HG03103 (cell line): ENCODE measurements around the gene FXYD6.

Source experiments
- ATAC-seq: cut with Tn5 transposase; IDR thresholded peaks from one replicate; pipeline ENCODE4 v1.9.1; 2021; ENCODE audit warnings: low read depth; ENCODE audit not compliant: unreplicated experiment

FXYD6 gene

DNA sequence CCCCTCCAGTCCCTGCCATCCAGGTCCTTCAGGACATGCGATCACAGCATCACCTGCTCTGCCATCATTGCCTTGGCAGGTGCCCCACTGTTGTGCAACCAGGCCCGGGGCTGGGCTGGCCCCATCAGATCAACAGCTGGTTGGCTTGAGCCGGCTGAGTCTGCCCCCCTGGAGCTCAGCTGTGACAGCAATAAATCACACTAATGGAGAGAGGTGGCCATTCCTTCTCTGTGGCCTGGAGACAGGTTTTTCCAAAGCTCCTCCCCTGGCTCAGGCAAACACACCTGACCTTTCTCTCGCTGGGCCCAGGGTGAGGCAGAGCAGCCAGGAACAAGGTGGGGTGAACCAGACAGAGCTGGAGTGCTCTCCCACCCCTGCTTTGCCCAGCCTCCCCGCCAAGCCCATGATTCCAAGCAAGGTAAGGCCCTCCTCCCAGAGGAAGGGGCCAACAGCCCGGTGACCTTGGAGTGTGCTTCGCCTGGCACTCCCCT is 43.0 kb downstream of the FXYD6 start:
- ATAC-seq, result no peak

DNA sequence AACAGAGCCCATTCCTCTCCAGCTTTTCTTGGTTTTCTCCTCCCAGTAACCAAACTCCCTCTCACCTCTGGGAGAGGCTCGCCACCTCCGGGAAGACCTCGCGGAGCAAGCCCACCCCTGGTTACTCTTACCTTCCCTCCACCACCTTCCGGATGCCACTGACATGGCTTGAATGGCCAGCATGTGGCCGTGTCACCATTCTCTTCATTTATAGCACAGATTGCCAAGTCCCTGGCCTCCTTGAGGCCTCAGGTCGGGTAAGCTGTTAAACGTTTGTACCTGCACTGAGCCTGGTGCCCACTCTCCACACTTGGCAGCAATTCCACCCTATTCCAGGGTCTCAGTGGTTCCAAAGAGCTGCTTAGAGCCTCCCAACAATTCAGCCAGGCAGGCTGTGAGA is 43.9 kb downstream of the FXYD6 start:
- ATAC-seq, result no peak

DNA sequence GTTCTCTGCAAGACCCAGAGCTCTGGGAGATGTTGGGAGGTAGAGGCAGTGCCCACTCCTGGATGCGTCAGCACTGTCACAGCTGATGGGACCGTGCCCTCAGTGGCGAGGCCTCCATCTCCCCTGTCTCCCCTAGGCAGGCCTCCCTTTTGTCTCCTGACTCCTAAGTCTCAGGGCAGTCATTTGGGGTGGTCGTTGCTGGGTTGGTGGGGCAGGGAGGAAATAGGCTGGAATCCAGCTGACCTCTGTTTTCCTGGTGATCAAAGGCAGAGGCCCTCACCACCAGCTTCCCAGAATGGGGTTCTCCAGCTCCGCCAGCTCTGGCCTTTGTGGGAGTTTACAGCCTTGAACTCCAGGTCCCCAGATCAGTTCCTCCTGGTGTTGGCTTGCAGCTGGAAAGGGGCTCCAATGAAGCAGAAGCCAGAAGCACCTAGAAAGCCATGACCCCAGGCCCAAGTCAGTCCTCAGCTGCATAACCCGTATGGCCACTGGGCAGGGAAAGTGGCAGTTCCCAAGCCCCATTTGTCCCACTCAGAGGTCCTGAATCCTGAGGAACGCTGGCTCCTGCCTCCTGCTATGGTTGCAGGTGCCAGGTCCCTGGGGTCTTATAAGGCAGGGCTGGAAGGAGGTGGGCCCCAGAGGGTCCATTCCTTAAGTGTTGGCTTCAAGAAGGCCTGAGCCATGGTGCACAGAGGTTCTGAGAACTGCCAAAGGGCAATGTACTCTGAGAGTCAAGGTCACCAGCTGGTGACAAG is 44.6 kb downstream of the FXYD6 start:
- no peak for ATAC-seq

DNA sequence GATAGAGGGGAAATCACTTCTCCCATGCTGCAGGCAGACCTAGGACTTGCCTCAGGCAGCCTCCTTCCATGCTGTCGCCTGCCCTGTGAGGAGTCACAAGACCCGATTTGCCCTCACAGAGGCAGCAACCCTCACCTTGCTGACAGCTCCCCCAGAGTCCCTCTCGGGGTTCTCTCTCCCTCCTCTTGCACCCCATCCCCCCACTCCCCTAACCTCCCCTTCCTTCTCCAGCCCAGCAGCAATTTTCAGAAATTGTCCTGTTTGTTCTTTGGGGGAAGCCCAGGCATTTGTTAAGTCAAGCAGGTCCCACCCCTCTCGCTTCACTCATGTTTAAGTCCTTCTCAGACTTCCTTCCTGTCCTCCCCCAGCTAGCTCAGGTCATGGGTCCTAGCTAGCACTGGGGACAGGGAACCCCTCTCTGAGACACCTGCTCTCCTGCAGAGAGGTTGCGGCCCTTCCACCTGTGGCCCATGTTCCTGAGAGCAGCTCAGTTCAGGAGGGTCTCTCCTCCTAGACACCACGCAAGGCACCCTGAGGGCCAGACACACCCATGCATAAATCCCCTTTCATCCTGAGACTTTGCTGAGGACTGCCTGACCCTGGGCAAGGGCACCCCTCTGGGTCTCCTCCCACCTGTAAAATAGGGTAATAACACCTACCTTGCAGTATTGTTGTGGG is 45.6 kb downstream of the FXYD6 start:
- ATAC-seq, result no peak

DNA sequence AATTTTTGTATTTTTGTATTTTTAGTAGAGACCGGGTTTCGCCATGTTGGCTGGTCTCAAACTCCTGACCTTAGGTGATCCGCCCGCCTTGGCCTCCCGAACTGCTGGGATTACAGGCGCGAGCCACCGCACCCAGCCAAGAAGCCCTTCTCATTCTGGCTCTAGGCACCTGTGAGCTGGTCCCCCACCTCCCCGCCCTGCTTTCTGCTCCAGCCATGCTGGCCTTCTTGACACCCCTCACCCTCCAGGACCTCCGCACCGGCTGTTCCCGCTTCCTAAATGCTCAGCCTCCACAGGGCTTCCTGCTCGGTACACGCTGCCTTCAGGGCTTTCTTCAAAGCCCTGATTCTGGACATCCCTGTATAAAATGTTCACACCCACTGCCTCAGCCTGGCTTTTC is 46.4 kb downstream of the FXYD6 start:
- ATAC-seq, result no peak

DNA sequence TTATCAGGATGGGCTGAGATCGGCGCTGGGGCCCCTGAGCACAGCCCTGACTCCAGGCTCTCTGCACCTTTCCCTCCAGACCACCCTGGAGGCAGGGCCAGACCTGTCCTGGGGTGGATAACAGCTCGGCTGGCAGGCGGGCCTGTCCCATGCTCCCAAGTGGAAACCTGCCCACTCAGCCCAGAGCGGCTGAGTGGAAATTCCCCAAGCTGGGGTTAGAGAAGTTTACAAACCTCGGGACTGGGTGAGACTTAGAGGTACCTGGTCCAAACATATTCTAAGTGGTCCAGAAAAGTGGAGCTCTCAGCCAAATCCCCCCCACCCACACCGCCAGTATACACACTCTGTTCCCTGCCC is 47.1 kb downstream of the FXYD6 start:
- ATAC-seq, result no peak

DNA sequence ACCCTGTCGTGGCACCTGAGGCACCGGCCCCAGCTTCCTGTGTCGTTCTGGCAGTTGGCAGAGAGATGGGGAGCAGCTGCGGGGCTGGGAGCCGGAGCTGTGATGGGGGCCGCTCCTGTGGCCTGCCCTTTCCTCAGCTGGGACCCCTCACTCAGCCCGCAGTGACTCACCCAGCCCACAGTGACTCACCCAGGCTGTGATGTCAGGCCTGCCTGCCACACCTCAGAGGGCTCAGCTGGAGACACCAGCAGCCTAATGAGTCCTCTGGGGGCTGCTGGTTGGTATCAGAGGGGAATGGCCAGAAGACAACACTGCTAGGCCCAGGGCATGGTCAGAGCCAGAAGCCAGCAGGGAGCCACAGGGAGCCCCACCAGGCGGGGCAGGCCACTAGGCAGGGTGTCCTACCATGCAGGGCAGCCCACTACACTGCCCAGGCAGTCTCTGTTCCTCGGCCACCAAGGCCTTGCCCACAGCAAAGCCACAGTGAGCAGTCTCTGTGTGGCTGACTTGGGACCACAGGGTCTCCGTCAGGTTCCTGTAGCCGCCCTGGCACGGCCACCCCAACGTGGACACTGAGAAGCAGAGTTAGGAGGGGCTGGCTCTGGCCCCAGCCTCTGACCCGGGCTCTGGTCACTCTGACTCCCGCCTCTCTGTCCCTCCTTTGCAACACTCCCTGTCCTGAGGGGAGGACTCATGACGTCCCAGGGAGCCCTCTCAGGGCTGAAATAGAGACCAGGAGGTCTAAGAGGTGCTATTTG is 47.7 kb downstream of the FXYD6 start:
- no peak for ATAC-seq

DNA sequence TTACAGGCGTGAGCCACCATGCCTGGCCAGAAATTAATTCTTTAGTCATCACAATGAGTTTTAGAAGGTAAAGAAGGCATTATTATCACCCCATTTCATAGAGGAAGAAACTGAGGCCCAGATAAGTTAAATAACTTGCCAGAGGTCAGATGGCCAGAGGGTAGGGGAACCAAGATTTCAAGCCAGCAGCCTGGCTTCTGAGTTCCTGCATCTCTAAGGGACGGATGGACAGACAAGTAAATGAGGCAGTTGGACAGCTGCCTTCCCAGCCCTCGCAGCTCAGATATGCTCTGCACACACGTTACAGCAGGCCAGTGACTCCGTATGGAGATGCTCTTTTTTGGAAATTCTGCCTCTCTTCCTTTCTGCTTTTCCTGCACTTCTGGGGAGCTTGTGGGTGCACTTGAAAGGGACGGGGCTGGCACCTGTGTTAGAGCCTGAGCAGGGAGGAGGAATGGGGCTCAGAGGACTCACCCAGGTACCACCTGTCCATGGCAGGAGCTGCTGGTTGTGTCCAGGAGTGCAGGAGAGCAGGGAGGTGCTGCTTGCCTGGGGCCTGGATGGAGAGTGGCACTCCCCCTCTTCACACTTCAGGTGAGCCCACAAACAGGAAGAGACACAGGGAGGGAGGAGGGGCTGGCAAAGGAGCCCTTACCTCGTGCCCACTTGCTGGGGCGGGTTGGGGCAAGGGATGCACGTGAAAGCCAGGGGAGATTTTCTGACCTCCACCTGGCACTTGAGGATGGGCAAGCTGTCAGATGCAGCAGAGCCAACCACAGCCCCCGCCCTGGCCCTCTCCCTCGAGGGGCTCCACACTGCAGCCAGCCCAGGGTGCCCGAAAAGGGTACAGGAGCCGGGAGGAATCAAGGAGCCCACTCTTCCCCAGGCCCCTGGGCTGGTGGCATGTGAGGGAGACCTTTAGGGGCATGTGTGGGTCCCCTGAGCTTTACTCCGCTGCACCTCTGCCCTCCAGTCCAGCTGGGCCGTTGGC is 48.6 kb downstream of the FXYD6 start:
- ATAC-seq, result no peak

DNA sequence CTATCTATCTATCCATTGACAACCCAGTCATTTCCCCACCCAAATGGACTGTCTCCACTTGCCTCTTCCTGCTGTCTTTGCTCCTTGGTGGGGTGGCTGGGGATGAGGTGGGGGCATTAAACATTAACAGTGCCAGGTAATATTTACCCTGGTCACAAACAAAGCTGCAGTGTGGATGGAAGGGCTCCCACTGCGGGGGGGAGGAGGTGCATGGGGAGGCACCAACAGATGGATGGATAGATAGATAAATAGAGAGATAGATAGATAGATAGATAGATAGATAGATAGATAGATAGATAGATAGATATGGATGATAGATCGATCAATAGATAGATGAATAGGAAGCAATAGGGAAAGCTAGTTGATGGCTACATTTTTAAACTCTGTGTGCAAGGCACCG is 49.6 kb downstream of the FXYD6 start:
- no peak for ATAC-seq

DNA sequence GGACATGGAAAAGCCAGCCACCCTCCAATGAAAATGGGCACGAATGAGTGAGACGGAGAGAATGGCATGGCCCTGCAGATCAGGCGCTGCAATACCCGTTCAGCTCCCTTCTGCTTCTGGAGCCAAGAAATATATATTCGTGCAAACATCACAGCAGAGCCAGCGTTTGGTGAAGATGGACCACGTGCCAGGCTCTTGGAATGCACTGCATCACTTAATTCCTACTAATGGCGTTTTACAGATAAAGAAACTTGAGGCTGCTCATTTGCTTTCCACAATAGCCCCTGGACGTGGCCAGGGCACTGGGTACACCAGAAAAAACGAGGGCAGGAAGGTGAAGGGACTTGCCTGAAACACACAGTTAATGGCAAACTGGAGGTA is 50.3 kb downstream of the FXYD6 start:
- no peak for ATAC-seq

DNA sequence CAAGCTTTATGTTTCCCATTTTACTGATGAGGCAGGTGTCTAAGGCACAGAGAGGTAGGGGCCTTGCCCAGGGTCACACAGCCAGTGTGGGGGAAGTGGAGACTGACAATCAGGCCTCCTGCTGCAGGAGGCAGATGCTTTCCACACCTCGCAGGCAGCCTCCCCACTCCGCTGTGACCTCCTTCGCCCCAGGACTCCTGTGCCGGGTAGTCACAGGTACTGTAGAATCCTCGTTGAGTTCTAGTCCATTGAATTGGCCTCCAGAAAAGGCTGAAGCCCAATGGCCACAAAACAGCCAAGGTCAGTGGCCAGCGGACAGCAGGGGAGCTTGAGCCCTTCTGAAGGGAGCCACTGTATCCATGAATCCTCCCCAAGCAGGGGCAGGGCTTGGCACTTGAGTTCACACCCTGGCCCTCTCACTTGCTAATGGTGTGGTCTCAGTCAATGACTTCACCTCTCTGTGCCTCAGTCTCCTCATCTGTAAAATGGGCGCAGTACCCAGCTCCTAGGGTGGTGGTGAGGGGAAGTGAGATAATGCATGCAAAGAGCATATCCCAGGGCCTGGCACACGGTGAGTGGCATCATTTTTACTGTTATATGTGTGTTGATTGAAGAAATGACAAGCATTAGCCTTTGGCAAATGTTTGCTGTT is 50.8 kb downstream of the FXYD6 start:
- no peak for ATAC-seq

DNA sequence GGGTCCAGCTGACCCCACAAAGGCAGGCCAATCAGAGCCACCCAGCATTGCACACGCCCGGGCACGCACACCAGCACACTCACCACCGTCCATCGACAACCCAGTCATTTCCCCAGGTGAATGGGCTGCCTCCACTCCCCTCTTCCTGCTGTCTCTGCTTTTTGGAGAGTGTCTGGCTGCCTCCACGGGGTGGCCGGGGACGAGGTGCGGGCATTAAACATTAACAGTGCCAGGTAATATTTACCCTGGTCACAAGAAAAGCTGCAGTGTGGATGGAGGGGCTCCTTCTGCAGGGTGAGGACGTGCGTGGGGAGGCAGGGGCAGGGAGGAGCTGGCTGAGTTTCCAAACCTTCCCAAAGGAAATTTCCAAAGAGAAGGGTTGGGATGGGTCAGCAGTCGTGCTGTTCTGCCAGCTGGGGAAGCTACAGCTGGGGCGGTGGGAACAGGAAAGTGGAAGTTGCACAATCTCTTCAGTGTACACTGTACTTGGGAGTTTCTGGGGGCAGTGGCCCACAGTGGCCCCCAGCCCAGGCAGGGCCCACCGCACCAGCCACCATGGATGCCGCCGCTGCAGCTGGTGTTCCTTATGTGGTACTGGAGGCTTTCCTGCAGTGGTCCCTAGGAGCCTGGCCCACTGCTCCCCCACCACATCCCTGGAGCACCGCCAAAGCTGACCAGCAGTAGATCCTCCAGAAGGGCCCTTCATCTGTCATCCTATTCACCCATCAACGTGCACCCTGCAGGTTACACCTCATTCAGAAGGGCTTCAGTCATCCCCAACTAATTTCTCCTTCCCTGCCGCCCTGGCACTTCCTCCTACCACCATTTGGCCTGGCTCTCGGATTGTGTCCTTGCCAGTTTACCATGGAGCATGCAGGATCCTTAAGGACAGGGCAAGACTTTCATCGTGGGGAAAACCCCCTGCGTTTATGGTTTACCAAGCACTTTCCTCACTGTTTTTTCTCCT is 51.6 kb downstream of the FXYD6 start, which contains the start of gene FXYD2:
Gene FXYD2, minus strand, starts transcription at position 174 of the 967 bp plus-strand sequence. Its CDS starts 66 bp downstream, at position 108.
- ATAC-seq, result no peak

DNA sequence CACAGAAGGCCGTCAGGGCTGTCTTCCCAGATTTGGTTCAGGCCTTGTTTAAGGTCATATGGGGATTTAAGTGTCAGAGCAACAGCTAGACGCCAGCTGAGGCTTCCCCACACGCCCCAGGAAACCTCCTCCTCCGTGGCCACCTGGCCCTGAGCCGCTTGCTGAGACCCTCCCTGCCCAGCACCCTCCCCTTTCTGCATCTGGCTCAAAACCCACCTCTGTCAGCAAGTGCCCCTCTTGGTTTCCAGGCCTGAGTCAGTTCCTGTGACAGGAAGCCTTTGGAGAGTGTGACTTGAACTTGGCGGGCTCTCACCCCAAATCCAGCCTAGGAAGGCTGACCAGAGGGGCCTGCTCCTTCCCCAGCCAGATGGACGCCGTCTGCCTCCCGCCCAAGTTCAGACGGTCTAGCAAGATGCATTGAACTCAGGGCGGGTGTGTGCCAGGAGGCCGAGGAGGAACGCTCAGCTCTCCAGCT is 52.5 kb downstream of the FXYD6 start:
- no peak for ATAC-seq

DNA sequence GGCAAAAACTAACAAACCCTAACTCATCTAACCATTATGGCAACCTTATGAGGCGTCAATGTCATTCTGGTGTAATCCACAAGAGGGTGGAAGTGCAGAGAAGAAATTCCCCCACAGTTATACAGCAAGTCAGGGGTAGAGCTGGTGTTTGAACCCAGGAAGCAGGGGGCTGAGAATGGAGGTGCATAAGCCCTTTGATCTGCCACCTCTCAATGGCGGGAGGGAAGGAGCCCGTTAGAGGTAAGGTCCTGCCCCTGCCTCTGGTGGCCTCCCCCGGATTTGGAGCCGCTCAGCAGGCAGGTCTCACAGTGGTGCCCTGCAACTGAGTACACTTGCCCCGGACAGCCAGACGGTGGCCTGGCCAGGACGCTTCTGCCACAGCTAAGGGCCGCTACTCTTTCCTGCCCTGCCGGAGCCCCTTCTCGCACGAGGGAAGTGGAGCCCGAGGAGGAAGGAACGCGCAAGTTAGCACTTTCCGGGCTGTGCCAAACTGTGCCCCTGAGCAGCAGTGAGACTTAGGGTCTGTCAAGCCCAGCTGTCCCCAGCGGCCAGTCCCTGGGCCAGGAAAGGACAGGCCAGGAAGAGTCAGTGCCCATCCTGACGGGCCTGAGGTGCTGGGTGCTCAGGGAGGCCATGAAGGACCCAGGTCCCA is 53.0 kb downstream of the FXYD6 start:
- no peak for ATAC-seq

DNA sequence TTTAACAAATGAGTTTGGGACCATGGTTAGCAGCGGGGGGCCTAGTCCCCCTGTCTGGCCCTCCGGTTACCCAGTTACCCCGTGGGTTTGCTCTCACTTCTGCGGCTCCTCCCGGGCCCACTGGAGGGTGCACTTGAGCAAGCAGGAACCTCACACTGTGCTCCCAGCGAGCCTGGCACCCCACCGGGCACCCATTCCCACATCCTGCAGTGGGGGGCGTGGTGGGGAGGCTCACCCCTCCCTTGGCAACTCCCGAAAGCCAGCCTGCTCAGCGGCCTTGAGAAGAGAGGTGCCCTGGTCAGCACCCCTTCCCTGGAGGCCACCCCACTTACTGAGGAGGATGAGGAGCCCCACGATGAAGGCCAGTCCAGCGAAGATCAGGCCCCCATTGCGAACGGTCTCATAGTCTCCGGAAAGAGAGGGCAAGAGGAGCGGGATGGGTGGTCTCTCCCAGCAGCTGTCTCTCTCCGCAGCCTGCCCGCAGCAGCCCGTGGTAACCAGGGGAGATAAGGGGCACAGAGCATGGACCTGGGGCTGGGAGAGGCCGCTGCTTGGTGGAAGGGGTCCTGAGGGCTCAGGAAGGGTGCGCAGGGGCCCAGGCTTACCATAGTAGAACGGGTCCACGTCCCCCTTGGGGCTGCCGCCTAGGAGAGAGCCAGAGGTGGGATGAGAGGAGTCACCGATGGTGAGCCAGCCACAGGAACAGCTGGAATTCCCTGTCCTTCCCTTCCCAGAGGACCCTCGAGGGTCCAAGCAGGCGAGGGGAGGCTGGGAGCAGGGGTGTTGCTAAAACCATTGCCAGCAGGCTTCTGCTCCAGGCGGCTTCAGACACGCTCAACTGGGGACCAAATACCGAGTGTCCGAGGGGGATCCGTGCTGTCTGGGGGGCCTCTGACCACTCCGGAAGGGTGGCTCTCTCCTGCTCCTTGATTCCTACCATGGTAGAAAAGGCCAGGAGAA is 54.1 kb downstream of the FXYD6 start:
- no peak for ATAC-seq

DNA sequence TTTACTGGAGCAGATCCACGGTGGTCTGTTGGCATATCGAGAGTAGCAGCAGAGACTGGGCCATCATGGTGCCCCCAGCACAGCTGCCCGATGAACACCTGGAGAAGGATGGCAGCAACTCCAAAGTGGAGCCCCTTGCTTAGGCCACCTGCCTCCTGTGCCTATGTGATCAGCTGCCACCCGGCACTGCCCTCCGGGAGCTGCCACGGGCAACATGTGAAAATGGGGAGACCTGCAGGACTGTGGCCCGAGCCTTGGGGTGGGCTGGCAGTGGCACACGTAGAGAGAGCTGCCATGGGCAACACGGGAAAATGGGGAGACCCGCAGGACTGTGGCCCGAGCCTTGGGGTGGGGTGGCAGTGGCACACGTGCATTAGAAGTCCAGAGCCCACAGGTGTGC is 55.0 kb downstream of the FXYD6 start:
- ATAC-seq, result no peak

DNA sequence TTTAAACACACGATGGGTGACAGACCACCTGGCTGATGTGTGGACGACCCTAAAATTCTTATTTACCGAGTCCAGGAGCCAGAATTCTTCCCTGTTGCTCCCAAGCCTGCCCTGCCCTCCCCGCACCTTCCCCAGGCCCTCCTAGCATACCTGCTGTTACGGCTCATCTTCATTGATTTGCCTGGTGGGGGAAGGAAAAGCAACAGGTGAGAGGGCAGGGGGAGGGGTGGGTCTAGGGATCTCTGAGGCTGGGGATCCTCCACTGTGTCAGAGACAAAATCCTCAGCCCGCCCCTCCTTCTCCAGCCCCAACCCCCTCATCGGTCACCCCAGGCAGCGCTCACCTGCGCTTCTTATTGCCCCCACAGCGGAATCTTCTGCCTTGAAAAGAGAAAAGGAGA is 55.9 kb downstream of the FXYD6 start:
- ATAC-seq, result no peak
